GM19452 (cell line): Measurements from ENCODE around the gene SNX25.
"Not testable (repeated sequence)": the region's sequence is repeated elsewhere in the genome, so short reads cannot be mapped to it uniquely, and the experiment has no call there.

Experiments
- ATAC-seq: cut with Tn5 transposase; IDR thresholded peaks from one replicate; pipeline ENCODE4 v1.9.1; 2021; ENCODE audit not compliant: unreplicated experiment

SNX25 gene

DNA sequence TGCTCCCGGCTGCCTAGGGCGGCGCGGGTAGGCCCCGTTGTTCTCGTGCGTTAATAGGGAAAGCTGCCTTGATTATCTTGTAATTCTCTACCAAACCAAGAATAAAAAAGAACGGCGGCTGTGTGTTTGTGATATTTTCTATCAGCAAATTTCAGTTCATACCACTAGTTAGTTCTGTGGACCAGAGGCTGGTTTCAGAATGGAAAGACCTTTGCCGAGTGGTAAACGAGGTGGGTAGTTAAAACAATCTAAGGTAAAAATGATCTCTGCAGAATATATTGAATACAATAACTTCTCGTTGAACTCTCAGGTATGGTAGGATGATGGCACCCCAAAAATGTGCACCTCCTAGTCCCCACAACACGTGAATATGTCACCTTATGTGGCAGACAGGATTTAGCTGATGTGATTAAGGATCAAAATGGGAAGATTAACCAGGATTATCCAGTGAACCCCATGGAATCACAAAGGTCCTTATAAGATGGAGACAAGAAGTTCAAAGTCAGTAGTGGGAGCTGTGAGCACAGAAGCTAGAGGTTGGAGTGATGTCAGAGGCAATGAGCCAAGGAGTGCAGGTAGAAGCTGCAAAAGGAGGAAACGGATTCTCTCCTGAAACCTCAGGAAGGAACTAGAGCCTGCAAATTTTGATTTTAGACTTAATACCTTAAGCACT, 5.0 kb upstream of the SNX25 start:
- ATAC-seq = no peak

DNA sequence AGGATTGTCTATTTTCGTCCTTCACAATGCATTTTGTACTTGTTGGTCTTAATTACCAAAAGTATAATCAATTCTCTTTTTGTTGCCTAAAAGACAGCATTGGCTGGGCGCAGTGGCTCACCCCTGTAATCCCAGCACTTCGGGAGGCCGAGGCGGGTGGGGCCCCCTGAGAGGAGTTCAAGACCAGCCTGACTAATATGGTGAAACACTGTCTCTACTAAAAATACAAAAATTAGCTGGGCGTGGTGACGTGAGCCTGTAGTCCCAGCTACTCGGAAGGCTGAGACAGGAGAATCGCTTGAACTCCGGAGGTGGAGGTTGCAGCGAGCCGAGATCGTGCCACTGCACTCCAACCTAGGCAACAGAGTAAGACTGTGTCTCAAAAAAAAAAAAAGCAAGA, 4.3 kb upstream of the SNX25 start:
- ATAC-seq = not testable (repeated sequence)

DNA sequence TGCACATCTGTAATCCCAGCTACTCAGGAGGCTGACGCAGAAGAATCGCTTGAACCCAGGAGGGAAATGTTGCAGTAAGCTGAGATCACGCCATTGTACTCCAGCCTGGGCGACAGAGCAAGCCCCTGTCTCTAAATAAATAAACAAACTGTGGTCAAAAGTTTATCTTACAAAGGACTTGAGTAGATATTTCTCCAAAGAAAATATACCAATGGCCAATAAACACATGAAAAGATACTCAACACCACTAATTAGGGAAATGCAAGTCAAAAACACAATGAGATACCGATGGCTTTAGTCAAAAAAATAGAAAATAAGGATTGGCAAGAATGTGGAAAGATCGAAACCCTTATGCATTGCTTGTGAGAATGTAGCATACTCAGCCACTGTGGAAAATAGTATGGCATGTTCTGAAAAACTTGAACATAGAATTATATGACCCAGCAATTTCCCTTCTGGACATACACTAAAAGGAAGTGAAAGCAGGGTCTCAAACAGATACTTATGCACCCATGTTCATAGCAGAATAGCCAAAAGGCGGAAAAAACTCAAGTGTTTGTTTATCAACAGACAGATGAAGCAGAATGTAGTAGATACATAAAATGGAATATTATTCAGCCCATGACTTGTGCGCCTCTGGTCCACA, 3.6 kb upstream of the SNX25 start:
- no peak for ATAC-seq

DNA sequence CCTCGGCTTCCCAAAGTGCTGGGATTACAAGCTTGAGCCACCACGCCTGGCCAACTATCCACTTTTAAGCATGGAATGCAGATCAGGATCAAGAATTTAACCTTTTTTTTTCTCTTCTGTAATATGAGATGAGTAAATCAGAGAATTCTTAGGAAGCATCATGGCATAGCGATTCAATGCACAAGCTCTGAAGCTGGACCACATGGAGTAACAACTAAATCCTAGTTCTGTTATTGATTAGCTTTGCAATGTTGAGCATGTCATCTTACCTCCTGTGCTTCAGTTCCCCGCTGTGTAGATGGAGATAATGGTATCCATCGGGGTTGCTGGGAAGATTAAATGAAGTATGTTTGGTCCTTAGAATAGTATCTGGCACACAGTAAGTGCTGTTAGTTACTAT, 1.9 kb upstream of the SNX25 start:
- ATAC-seq = no peak

- peak; percentile 21 for ATAC-seq
Measured at GRCh38 chr4:185209852-185210101, 379 bp downstream of the SNX25 start.

DNA sequence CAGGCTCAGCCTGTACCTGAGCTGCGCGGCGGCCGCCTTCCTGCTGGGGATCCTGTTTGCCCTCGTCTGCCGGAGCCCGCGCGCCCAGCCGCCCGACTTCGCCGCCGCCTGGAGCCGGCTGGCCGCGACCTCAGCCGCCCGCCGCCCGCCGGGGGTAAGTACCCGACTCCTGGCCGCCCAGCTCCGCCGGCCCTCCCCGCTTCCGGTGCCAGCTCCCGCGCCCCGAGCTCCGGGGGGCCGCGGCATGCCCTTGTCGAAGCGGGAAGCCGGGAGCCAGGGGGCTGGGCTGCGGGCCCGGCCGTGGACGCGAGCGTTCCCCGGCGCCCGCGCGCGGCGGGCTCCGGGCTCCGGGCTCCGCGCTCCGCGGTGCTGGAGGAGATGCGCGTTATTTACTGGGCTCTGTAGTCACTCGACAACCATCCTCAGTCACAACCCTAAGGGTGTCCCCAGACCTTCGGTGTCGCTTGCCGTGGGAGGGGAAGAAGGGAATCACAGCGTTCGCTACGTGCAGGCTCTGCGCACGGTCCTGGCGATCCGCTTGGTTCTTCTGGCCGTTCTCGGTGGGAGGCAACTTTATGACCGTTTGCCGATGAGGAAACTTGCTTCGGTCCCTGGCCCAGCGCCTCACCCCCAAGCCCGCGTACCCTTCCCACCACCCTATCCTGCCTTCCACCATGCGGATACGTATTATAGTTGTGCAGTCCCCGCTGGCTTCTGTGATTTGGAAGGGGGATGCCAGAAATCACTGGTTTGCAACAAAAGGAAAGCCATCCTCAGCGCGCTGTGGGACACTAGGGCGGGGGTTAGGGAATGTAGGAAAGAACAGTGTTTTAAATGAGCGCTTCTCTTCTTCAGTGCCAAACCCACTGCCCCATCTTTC, 944 bp downstream of the SNX25 start:
- ATAC-seq = peak; percentile 10

DNA sequence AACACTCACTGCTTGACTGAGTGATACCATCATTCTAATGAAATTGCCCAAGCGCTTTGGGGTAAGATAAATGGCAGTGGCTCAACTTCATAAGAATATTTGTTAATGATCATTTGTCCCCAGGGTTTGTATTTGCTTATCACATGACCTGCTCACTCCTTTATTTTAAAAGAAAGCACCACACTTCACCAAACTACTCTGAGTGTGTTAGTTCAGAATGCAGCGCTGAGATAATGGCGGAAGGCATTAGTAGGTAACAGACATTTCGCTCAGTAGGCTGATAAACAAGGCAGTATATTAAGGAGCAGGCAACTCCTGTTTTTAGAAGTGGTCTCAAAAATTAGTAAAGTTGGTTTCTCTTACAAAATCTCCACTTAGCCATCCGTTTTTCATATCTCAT, 1.6 kb downstream of the SNX25 start:
- no peak for ATAC-seq

DNA sequence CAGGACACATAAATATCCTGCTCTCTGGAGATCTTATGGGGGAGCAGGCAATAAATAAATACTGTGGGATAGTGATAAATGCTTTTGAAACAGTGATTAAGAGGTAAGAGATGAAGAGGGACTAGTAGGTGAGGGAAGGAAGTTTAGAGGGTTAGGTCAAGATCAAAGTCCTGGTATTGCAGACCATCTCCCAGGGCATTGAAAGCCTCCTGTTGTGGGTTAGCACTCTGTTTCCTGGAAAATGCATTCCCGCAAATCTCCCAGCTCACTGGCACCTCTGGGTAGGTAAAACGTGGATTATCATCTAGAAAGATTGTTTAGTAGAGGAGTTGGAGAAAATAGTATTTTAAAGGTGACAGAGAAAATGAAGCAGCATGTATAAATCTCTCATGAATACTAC, 2.2 kb downstream of the SNX25 start:
- ATAC-seq = no peak

DNA sequence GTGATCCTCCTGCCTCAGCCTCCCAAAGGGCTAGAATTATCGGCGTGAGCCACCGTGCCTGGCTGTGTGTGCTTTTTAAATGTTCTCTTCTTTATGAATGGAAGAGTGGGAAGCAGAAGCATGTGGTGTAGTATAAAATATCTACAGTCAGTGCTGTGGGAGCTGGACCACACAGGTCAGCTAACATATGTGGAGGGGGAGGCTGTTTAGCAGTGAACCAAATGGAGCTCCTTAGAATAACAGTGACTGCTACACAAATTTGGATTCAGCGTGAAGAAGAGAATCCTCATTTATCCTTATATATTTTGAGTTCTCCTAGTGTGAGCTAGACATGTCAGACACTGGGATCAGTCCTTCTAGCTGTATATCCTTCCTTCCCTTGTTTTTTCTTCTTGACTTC, 3.2 kb downstream of the SNX25 start:
- no peak for ATAC-seq

DNA sequence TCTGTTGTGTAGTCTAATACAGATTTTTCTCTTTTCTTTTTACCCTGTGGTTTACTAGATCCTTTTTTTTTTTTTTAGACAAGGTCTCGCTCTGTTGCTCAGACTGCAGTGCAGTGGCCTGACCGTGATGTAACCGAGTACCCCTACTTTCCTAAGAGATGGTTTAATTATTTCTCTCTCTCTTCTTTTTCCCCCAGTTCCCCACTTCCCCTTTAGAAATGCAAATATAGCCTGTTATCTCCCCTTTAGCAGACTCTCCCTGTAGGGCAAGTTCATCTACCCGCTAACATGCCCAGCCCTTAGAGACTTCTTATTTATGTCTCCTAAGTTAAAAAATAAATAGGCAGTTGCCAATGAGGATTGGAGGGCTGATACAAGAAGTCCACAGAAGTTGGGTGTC, 4.5 kb downstream of the SNX25 start:
- ATAC-seq = peak; percentile 42

GRCh38 chr4:185215261-185215660, 5.9 kb downstream of the SNX25 start:
- ATAC-seq = no peak

DNA sequence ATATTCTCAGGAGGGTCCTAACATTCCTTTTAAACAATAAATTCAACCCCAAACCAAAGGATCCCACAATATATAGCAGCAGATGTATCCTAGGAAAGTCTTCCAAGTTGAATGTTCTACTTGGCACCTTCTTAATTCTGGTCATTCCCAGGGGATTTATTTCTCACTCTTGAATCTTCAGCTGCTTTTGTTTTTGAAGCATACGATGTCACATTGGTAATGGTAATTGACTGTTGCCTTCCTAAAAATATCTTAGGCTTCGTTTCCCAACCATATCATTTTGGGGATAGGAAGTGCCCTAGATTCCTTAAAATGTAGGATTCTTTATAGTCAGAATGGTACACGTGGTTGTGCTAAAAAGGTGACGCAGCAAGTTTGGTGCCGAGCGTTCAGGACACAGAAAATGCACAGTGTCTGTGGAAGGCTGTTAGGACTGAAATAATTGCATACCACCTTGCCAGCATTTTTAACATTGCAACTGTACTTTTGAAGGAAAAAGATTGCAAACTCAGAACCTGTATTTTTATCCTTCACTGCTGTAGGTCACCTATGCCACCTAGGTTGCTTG, 8.1 kb downstream of the SNX25 start:
- ATAC-seq = no peak

GRCh38 chr4:185218312-185218711, 8.9 kb downstream of the SNX25 start:
- ATAC-seq = no peak

DNA sequence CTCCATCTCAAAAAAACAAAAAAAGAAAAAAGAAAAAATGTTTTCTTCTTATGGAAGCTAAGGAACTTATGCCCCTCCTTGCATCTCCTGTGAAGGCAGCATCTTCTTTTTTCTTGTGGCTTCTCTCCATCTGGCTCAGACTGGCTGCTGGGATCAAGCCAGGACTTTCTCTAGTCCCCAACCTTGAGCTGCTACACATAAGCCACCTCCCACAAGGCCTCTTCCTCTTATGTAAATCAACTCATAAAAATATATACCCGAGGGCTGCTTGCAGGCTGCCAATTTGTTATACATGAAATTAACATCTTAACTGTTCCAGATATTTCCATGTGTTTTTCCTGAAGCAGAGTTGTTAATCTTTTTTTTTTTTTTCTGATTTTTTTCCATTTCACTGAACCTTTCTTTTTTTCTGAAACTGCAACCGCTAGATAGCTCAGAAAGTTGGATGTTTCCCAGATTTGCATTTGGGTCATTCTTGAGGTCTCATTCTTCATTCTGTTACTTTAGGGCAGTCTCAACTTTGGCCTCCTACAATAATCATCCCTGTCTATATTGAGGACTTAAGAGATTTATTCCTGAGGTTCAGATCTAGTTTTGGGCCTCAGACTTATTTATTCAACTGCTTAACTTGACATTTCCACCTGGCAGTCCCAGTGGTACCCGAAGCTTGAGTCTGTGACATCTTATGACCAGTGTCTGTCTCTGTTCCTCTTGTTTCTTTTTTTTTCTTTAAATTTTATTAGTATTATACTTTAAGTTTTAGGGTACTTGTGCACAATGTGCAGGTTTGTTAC, 10.3 kb downstream of the SNX25 start:
- ATAC-seq = peak; percentile 71

- ATAC-seq = no peak
Measured at GRCh38 chr4:185221491-185221890, 12.1 kb downstream of the SNX25 start.

DNA sequence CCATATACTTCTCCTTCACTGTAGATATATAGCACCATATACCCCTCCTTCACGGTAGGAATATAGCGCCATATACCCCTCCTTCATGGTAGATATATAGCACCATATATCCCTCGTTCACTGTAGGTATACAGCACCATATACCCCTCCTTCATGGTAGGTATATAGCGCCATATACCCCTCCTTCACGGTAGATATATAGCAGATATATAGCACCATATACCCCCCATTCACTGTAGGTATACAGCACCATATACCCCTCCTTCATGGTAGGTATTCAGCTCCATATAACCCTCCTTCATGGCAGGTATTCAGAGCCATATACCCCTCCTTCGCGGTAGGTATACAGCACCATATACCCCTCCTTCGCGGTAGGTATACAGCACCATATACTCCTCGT, 12.5 kb downstream of the SNX25 start:
- no peak for ATAC-seq

DNA sequence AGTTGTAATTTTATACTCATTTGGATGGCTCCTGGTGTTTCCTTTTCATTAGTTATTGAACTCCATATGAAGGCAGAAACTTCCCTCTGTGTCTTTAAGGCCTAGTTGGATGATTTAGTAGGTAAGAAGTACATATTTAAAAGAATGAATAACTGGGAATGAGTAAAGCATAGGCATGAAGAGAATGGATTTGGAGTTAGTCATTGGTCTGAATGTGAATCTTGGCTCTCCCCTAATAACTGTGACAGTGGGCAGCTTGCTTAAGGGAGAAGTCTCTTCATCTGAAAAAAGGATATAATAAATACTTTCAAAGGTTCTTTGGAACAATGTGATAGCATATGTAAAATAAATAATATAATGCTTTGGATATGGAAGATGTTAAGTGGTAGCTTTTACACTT, 13.2 kb downstream of the SNX25 start:
- no peak for ATAC-seq

DNA sequence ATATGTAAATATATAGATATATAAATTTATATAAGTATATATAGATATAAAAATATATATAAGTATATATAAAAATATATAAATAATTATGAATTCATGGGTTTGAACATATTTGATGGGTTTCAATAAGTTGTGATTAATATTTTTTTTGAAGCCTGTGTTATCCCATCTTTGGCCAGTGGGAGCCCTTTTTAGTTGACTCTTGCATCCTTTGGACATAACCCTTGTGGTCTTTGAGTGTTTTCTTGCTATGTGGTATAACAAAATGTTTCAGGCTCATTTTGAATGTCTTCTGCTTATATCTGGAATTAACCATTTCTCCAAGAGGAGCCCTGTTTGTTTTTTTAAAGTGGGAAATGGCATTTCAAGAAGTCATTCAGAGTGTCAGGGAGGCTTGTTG, 15.2 kb downstream of the SNX25 start:
- no peak for ATAC-seq

GRCh38 chr4:185225940-185226339, 16.5 kb downstream of the SNX25 start:
- ATAC-seq = no peak

DNA sequence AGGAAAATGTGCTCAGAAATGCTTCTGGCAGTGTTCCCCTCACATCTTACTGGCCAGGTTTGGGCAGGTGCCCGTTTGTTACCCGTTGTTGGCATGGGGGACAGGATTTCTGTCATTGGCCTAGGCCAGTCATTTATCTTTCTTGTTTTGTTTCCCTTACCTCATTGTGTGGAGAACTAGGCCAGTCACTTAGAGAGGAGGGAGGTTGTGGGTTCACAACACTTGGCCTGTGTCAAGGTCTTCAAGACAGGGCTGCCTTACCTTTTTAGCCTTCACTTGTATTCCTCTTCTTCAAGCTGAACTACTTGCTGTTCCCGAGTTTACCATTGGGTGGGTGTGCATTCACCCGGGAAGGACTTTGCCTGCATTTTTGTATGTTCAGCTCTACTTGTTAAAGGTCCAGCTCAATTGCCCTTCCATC, 17.7 kb downstream of the SNX25 start:
- no peak for ATAC-seq

GRCh38 chr4:185227713-185228278, 18.4 kb downstream of the SNX25 start:
- no peak for ATAC-seq
